Lower leg skin (tissue), 4 donors: ENCODE data around the gene PTK7. TPM values are rescaled to one million over a fixed set of nuclear protein-coding genes. Genes with fewer than 3 reads are reported as not detected.
A peak's percentile ranks its signal among the peaks of the same experiment; 100 is the strongest.

Experiments
- DNase-seq, 2 donors: peaks; one replicate each; pipeline ENCODE4 v3.0.0-alpha.2; 2019; ENCODE audit warnings: low spot score in 2 of 2
- H3K4me3 ChIP-seq: fragments of 200-600 bp; sonication (generic); 2 replicates; pipeline ENCODE4 v1.5.1; 2017; ENCODE audit warnings: mild to moderate bottlenecking, low read depth; ENCODE audit not compliant: poor library complexity, severe bottlenecking
- POLR2A ChIP-seq, 2 donors: fragments of 450-650 bp; IDR thresholded peaks; one replicate each; pipeline ENCODE4 v1.6.1; 2016 to 2017; ENCODE audit warnings: antibody characterized with exemption in 2 of 2, mild to moderate bottlenecking in 1 of 2, moderate library complexity in 1 of 2
- WGBS, 2 donors: methylation state at CpG; one replicate each; pipeline ENCODE4 v1.1.5; 2018; 5-methylcytosine and 5-hydroxymethylcytosine counted together
- intact Hi-C: fragments of 100-400 bp; cut with DNase I; formaldehyde crosslinking; loops from one replicate; pipeline ENCODE4 v1.15.0; 2023; ENCODE audit warnings: low total_unique reads
- total RNA-seq, 4 donors: library from RNA; depleted of rRNA; stranded (reverse); fragments of >200 nt; gene quantifications; one replicate each; pipeline ENCODE4 v1.1.0, GENCODE V29; 2016
- TF ChIP-seq, protein P1 (sequence below), 3 donors: fragments of 450-650 bp; IDR thresholded peaks; one replicate each; pipeline ENCODE4 v1.5.1; 2016; ENCODE audit warnings: antibody characterized with exemption in 3 of 3, mild to moderate bottlenecking in 3 of 3, moderate library complexity in 2 of 3

The PTK7 gene
- total RNA-seq, 4 donors from 2014 or later = 40.9 to 51.9 (median 49.7) TPM

DNA sequence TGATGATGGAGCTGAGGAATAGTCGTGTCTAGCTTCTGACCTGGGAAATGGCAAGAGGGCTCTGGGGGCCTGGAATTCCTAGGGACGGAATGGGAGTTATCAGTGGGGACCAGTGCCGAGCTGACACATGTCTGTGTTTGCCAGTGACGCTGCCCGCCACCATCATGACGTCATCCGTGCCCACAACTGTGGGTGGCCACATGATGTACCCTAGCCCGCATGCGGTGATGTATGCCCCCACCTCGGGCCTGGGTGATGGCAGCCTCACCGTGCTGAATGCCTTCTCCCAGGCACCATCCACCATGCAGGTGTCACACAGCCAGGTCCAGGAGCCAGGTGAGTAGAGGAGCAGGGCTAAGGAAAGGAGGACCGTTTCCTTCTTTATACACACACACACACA is 102.0 kb downstream of the PTK7 start:
- 87 to 90% methylated on average over 12 of the region's 12 CpGs for WGBS, 2 donors
- no peak for DNase-seq
- intact Hi-C loops = no loop called here
- no peak overlapping the region for H3K4me3 ChIP-seq
- no peak for TF ChIP-seq POLR2A (IDR thresholded peaks at IDR 0.05)
- TF ChIP-seq, protein P1, sequence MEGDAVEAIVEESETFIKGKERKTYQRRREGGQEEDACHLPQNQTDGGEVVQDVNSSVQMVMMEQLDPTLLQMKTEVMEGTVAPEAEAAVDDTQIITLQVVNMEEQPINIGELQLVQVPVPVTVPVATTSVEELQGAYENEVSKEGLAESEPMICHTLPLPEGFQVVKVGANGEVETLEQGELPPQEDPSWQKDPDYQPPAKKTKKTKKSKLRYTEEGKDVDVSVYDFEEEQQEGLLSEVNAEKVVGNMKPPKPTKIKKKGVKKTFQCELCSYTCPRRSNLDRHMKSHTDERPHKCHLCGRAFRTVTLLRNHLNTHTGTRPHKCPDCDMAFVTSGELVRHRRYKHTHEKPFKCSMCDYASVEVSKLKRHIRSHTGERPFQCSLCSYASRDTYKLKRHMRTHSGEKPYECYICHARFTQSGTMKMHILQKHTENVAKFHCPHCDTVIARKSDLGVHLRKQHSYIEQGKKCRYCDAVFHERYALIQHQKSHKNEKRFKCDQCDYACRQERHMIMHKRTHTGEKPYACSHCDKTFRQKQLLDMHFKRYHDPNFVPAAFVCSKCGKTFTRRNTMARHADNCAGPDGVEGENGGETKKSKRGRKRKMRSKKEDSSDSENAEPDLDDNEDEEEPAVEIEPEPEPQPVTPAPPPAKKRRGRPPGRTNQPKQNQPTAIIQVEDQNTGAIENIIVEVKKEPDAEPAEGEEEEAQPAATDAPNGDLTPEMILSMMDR (IDR thresholded peaks at IDR 0.05) = no peak

DNA sequence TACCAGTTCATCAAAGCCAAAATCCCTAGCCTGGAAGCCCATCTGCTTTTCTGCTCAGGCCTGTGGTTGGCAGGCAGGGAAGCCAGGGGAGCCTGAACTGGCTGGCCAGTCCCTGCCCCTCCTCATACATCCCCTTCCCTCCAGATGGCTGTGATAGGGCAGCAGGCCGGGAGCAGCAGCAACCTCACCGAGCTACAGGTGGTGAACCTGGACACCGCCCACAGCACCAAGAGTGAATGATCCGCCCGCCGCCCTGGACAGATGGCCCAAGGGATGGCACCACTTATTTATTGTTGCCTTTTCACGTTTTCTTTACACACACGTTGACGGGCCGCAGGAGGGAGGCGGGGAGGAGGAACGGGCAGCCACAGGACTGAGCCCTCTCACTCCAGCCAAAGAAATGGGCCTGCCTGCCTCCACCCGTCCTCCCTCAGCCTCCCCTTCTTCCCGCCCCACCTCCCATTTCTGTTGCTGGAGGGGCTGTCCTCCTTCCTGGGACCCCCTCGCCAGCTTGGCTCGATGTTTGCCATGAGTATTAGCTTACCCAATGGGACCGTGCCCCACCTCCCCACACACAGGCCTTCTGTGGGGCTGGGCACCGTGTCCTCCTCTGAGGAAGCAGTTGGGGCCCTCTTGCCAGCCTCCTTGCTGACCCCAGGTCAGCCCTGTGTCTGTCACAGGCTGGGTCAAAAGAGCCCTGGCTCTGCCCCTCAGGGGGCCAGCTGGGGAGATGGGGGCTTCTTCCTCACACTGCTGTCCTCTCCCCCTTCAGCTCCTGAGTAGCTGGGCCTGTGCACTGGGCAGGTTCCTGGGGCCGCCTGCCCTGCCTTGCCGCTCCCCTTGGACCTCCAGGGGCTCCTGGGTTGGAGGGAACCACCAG is 103.1 kb downstream of the PTK7 start:
- DNase-seq = no peak
- H3K4me3 ChIP-seq = no peak overlapping the region
- intact Hi-C loops = no loop called here
- no peak for TF ChIP-seq POLR2A (IDR thresholded peaks at IDR 0.05)
- TF ChIP-seq, protein P1 (IDR thresholded peaks at IDR 0.05) = no peak
- WGBS, 2 donors = 91 to 93% methylated on average over 20 of the region's 20 CpGs

DNA sequence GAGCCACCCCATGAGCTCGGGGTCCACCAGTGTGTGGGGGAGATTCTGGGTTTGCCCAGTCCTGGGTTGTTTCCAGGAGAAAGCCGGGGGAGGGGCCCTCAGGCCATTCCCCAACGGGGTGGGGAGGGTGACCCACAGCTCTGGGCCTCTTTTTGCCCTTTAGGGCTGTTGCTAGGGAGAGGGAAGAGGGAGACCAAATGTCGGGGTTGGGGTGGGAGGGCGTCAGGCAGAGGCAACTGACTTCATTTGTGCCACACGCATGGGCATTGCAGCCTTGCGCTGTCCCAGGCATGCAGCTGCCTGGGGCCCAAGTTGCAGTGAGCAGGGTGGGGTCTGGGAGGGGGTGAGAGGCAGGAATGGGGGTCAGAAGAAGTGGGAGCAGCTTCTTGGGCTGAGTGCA is 103.9 kb downstream of the PTK7 start:
- intact Hi-C loops = no loop called here
- TF ChIP-seq POLR2A (IDR thresholded peaks at IDR 0.05) = no peak
- 72 to 73% methylated on average over 7 of the region's 7 CpGs for WGBS, 2 donors
- no peak overlapping the region for H3K4me3 ChIP-seq
- DNase-seq = no peak

GRCh38 chr6:43180985-43181384 is 104.9 kb downstream of the PTK7 start:
- intact Hi-C loops = no loop called here

GRCh38 chr6:43181621-43181941 is 105.5 kb downstream of the PTK7 start:
- TF ChIP-seq, protein P1 (IDR thresholded peaks at IDR 0.05) = no peak
- TF ChIP-seq POLR2A (IDR thresholded peaks at IDR 0.05) = no peak
- no peak for DNase-seq
- peak overlapping the region; percentile 44 for H3K4me3 ChIP-seq
- 46 to 48% methylated on average over 9 of the region's 9 CpGs for WGBS, 2 donors
- intact Hi-C loops = no loop called here

More at GRCh38 chr6:43180985-43181384, 104.9 kb downstream of the PTK7 start:
- TF ChIP-seq, protein P1 (IDR thresholded peaks at IDR 0.05) = no peak
- no peak for TF ChIP-seq POLR2A (IDR thresholded peaks at IDR 0.05)
- DNase-seq = no peak
- WGBS, 2 donors = 69 to 73% methylated on average over 5 of the region's 5 CpGs
- no peak overlapping the region for H3K4me3 ChIP-seq

GRCh38 chr6:43181942-43182860 is 106.1 kb downstream of the PTK7 start, which contains the start of gene CUL9:
Gene CUL9, plus strand, starts transcription at chr6:43182196. Its CDS starts 2,115 bp downstream, at chr6:43184311.
- H3K4me3 ChIP-seq = peak within 1 kb of the TSS; percentile 44
- DNase-seq = peak; percentile 74 to 96

More at GRCh38 chr6:43181942-43182860, 106.1 kb downstream of the PTK7 start, which contains the start of gene CUL9:
- TF ChIP-seq, protein P1 (IDR thresholded peaks at IDR 0.05) = no peak
- no peak for TF ChIP-seq POLR2A (IDR thresholded peaks at IDR 0.05)
- 1% methylated on average over 36 to 46 of the region's 51 CpGs for WGBS, 2 donors
- intact Hi-C loops = no loop called here
